SK-N-SH (cell line): ENCODE data around the gene SOX10. TPM values are rescaled to one million over a fixed set of nuclear protein-coding genes. Genes with fewer than 3 reads are reported as not detected.

ENCODE experiments used
- CTCF ChIA-PET: fragments of 300-600, 350-600 bp; formaldehyde crosslinking; extraction: SDS; loops from one replicate; lab custom pipeline; 2021; lab: Yijun Ruan, JAX
- POLR2A ChIA-PET: fragments of 350-600 bp; sonication (Branson Sonifier 250); formaldehyde crosslinking; extraction: SDS; loops from one replicate; lab custom pipeline; 2020; ENCODE audit warnings: antibody characterized with exemption, inconsistent platforms; lab: Yijun Ruan, JAX
- DNase-seq: peaks from one replicate; pipeline ENCODE4 v3.0.0; 2012
- H2AFZ ChIP-seq: fragments of 200-600 bp; sonication (generic); 2 replicates; pipeline ENCODE4 v1.8.1; 2016; ENCODE audit warnings: antibody characterized with exemption, mild to moderate bottlenecking, low read depth
- H3F3A ChIP-seq: fragments of 200-600 bp; sonication (generic); replicated peaks from 2 replicates; pipeline ENCODE3; 2016; ENCODE audit warnings: antibody characterized with exemption, mild to moderate bottlenecking; ENCODE audit not compliant: insufficient read depth
- H3K27ac ChIP-seq, 2 experiments: fragments of 200-500 bp in 1 of 2; fragments of 200-600 bp in 1 of 2; sonication (Bioruptor generic) in 1 of 2; sonication (generic), shearing (Covaris generic) in 1 of 2; 2 replicates each; pipeline versions ENCODE4 v1.5.1 to v1.6.1; 2014 to 2016; ENCODE audit warnings: low read depth in 2 of 2, inconsistent platforms in 1 of 2, low read length in 1 of 2, mild to moderate bottlenecking in 1 of 2, mixed read lengths in 1 of 2
- H3K27me3 ChIP-seq: fragments of 200-600 bp; sonication (generic), shearing (Covaris generic); 2 replicates; pipeline ENCODE4 v1.6.1; 2016; ENCODE audit warnings: mixed run types; ENCODE audit not compliant: insufficient read depth
- H3K36me3 ChIP-seq, 2 experiments: fragments of 200-500 bp in 1 of 2; fragments of 200-600 bp in 1 of 2; sonication (Bioruptor generic) in 1 of 2; sonication (generic) in 1 of 2; replicated peaks in 1 of 2; 2 replicates each; pipeline versions ENCODE3 to v1.5.1; 2014 to 2016; ENCODE audit warnings: low read length in 1 of 2, mild to moderate bottlenecking in 1 of 2; ENCODE audit not compliant: insufficient read depth in 2 of 2, control insufficient read depth in 1 of 2
- H3K4me1 ChIP-seq, 2 experiments: fragments of 200-500 bp in 1 of 2; fragments of 200-600 bp in 1 of 2; sonication (Bioruptor generic) in 1 of 2; sonication (generic), shearing (Covaris generic) in 1 of 2; 2 replicates each; pipeline versions ENCODE4 v1.5.1 to v1.6.1; 2014 to 2016; ENCODE audit warnings: low read depth in 1 of 2, low read length in 1 of 2, mixed run types in 1 of 2; ENCODE audit not compliant: insufficient read depth in 2 of 2, control insufficient read depth in 1 of 2
- H3K4me2 ChIP-seq: fragments of 200-600 bp; sonication (generic), shearing (Covaris generic); 2 replicates; pipeline ENCODE4 v1.6.1; 2017; ENCODE audit warnings: mixed run types
- H3K4me3 ChIP-seq, 2 experiments: fragments of 200-500 bp in 1 of 2; fragments of 200-600 bp in 1 of 2; sonication (Bioruptor generic) in 1 of 2; sonication (generic), shearing (Covaris generic) in 1 of 2; 2 replicates each; pipeline versions ENCODE4 v1.5.1 to v1.8.1; 2014 to 2016; ENCODE audit warnings: low read depth in 2 of 2, inconsistent platforms in 1 of 2, low read length in 1 of 2, mild to moderate bottlenecking in 1 of 2, mixed read lengths in 1 of 2, moderate library complexity in 1 of 2
- H3K79me2 ChIP-seq: fragments of 200-600 bp; sonication (generic); 2 replicates; pipeline ENCODE4 v1.8.1; 2017; ENCODE audit warnings: mild to moderate bottlenecking; ENCODE audit not compliant: insufficient read depth
- H3K9ac ChIP-seq: fragments of 200-600 bp; sonication (generic); 2 replicates; pipeline ENCODE4 v1.6.1; 2017; ENCODE audit warnings: mixed run types
- H3K9me2 ChIP-seq: fragments of 200-600 bp; sonication (generic); 2 replicates; pipeline ENCODE4 v1.6.1; 2017; ENCODE audit warnings: mixed run types
- H3K9me3 ChIP-seq: fragments of 200-600 bp; sonication (generic); 2 replicates; pipeline ENCODE4 v1.6.1; 2017; ENCODE audit warnings: mixed run types, mild to moderate bottlenecking, moderate library complexity
- H4K20me1 ChIP-seq: fragments of 200-600 bp; sonication (generic); 2 replicates; pipeline ENCODE4 v1.6.1; 2017; ENCODE audit warnings: mild to moderate bottlenecking, mixed run types; ENCODE audit not compliant: insufficient read depth
- ELF1 ChIP-seq: IDR thresholded peaks from 2 replicates; pipeline ENCODE4 v1.4.0; 2012
- FOXJ3 ChIP-seq: sonication (generic); formaldehyde crosslinking; IDR thresholded peaks from 2 replicates; pipeline ENCODE4 v1.5.1; 2020; ENCODE audit warnings: mild to moderate bottlenecking, missing genetic modification reagents
- MEF2A ChIP-seq: IDR thresholded peaks from 2 replicates; pipeline ENCODE4 v1.4.0; 2012; ENCODE audit warnings: low read depth, borderline replicate concordance
- MXI1 ChIP-seq: IDR thresholded peaks from 2 replicates; pipeline ENCODE4 v1.6.1; 2012; ENCODE audit warnings: mild to moderate bottlenecking, low read depth, low read length, improper control_type of control experiment
- POLR2AphosphoS5 ChIP-seq: IDR thresholded peaks from 2 replicates; pipeline ENCODE4 v1.6.1; 2012; ENCODE audit warnings: low read depth, low read length
- RFX5 ChIP-seq: IDR thresholded peaks from 2 replicates; pipeline ENCODE4 v1.6.1; 2012; ENCODE audit warnings: mild to moderate bottlenecking, improper control_type of control experiment, low read length
- SIN3A ChIP-seq: IDR thresholded peaks from 2 replicates; pipeline ENCODE4 v1.6.1; 2012; ENCODE audit warnings: low read depth, mild to moderate bottlenecking, low read length, moderate library complexity, borderline replicate concordance
- TEAD4 ChIP-seq: IDR thresholded peaks from 2 replicates; pipeline ENCODE4 v1.4.0; 2012; ENCODE audit warnings: mild to moderate bottlenecking, borderline replicate concordance; ENCODE audit not compliant: insufficient read depth
- WGBS: methylation state at CpG from one replicate; pipeline ENCODE4 v1.1.6; 2017; ENCODE audit warnings: low lambda C conversion rate; 5-methylcytosine and 5-hydroxymethylcytosine counted together
- polyA plus RNA-seq, 3 experiments: library from polyadenylated mRNA; depleted of rRNA; stranded (reverse); fragments of >200 nt; gene quantifications; 2 replicates each; pipeline ENCODE4 v1.2.3, GENCODE V29; 2012
- TF ChIP-seq, protein P1 (sequence below): fragments of 150-350 bp; IDR thresholded peaks from 2 replicates; pipeline ENCODE4 v1.6.1; 2017; ENCODE audit warnings: antibody characterized with exemption, low read length, low read depth, borderline replicate concordance
- TF ChIP-seq, protein P2 (sequence below): IDR thresholded peaks from 2 replicates; pipeline ENCODE4 v1.4.0; 2012; ENCODE audit warnings: low read depth
- TF ChIP-seq, protein P3 (sequence below): IDR thresholded peaks from 2 replicates; pipeline ENCODE4 v1.6.1; 2012; ENCODE audit warnings: mild to moderate bottlenecking, low read depth, low read length, moderate library complexity

Gene SOX10
- polyA plus RNA-seq, 1 of the 3 experiments (the other 2 are of a cell fraction) = not detected

DNA sequence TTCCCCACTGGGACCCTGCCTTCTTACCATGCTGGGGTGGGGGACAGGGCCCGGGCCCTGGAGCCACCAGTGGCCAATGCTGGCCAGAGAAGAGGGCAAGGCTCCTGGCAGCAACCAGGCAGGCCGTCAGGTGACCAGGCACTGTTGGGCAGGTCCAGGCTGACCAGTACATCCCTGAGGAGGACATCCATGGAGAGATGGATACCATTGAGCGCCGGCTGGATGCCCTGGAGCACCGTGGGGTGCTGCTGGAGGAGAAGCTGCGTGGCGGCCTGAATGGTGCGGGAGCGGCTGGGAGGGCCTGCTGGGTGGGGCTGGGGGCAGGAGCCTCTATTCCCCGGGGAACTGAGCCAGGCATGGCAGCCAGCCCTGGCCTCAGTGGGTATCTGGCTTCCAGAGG, 52.0 kb downstream of the SOX10 start:
- DNase-seq = no peak
- CTCF ChIA-PET = interaction anchor here (1.1 to 3.5 kb wide), 5 partner anchors 8 to 115 kb away, joined by 3 to 13 read pairs (median 6); partner anchors contain the start of gene MICALL1
- H3F3A ChIP-seq = peaks cover 14% of the 10 kb centered on the region
- no peaks in the 10 kb centered on the region; the same call in 1 of the 2 replicates for H3K79me2 ChIP-seq
- no peaks in the 10 kb centered on the region for H3K27me3 ChIP-seq
- H3K4me3 ChIP-seq = no peak overlapping the region
- WGBS = 73% methylated on average over 3 of the region's 10 CpGs
- peaks cover 6 to 7% of the 10 kb centered on the region in 2 experiments; a peak in 3 of 4 replicates for H3K4me1 ChIP-seq
- peaks cover 8% of the 10 kb centered on the region; the same call in 1 of the 2 replicates for H4K20me1 ChIP-seq
- no peak for TF ChIP-seq ELF1
- TF ChIP-seq SIN3A = no peak
- no peak for TF ChIP-seq MEF2A
- no peak for TF ChIP-seq TEAD4
- TF ChIP-seq, all 33 proteins: peak for 0
- Histone ChIP-seq H2AFZ (no peak overlapping the region), H3K36me3 (peaks cover 17 to 19% of the 10 kb centered on the region in 2 experiments), H3K9ac (no peak overlapping the region), H3K4me2 (no peak overlapping the region), H3K9me2 (no peaks in the 10 kb centered on the region), H3K9me3 (no peaks in the 10 kb centered on the region), H3K27ac (no peak overlapping the region)
- POLR2A ChIA-PET = no interaction called here

DNA sequence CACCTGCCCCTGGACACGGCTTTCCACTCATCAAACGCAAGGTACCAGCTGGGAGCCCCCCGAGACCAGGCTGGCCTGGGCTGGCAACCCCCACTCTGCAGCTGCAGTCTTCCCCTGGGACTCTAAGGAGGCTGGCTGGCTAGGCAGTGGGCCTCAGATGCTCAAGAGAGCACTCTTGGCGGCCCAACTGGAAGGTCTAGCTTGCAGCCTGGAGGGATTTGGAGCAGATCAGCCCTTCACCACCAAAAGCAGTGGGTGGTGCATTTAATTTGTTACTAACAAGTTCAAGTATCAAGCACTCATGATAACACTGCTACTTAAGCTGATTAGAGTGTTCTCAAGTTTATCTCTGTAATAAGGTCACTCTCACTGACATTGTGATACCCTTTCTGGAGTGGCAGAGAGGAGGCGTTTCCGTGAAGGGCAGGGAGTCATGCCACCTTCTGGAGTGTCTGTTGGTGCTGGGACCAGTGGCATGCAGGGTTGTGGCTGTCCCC, 52.4 kb downstream of the SOX10 start:
- peaks cover 14% of the 10 kb centered on the region for H3F3A ChIP-seq
- H4K20me1 ChIP-seq = peaks cover 8% of the 10 kb centered on the region; the same call in 1 of the 2 replicates
- no peaks in the 10 kb centered on the region for H3K9me3 ChIP-seq
- no peak for TF ChIP-seq MXI1
- TF ChIP-seq, protein P1, sequence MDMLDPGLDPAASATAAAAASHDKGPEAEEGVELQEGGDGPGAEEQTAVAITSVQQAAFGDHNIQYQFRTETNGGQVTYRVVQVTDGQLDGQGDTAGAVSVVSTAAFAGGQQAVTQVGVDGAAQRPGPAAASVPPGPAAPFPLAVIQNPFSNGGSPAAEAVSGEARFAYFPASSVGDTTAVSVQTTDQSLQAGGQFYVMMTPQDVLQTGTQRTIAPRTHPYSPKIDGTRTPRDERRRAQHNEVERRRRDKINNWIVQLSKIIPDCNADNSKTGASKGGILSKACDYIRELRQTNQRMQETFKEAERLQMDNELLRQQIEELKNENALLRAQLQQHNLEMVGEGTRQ = no peak
- TF ChIP-seq TEAD4 = no peak
- TF ChIP-seq RFX5 = no peak
- TF ChIP-seq, protein P2, sequence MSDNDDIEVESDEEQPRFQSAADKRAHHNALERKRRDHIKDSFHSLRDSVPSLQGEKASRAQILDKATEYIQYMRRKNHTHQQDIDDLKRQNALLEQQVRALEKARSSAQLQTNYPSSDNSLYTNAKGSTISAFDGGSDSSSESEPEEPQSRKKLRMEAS = no peak
- TF ChIP-seq, protein P3, sequence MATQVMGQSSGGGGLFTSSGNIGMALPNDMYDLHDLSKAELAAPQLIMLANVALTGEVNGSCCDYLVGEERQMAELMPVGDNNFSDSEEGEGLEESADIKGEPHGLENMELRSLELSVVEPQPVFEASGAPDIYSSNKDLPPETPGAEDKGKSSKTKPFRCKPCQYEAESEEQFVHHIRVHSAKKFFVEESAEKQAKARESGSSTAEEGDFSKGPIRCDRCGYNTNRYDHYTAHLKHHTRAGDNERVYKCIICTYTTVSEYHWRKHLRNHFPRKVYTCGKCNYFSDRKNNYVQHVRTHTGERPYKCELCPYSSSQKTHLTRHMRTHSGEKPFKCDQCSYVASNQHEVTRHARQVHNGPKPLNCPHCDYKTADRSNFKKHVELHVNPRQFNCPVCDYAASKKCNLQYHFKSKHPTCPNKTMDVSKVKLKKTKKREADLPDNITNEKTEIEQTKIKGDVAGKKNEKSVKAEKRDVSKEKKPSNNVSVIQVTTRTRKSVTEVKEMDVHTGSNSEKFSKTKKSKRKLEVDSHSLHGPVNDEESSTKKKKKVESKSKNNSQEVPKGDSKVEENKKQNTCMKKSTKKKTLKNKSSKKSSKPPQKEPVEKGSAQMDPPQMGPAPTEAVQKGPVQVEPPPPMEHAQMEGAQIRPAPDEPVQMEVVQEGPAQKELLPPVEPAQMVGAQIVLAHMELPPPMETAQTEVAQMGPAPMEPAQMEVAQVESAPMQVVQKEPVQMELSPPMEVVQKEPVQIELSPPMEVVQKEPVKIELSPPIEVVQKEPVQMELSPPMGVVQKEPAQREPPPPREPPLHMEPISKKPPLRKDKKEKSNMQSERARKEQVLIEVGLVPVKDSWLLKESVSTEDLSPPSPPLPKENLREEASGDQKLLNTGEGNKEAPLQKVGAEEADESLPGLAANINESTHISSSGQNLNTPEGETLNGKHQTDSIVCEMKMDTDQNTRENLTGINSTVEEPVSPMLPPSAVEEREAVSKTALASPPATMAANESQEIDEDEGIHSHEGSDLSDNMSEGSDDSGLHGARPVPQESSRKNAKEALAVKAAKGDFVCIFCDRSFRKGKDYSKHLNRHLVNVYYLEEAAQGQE = no peak
- TF ChIP-seq FOXJ3 (CRISPR knock-in tag) = no peak
- no peak for TF ChIP-seq SIN3A
- TF ChIP-seq POLR2AphosphoS5 = no peak
- no peak overlapping the region for H2AFZ ChIP-seq
- H3K9ac ChIP-seq = no peak overlapping the region
- no peaks in the 10 kb centered on the region; the same call in 1 of the 2 replicates for H3K79me2 ChIP-seq
- H3K4me3 ChIP-seq = no peak overlapping the region
- peaks cover 6 to 7% of the 10 kb centered on the region in 2 experiments; a peak in 3 of 4 replicates for H3K4me1 ChIP-seq
- ChIA-PET CTCF (interaction anchor here (1.1 to 3.5 kb wide), 3 partner anchors 16 to 114 kb away, joined by 3 to 13 read pairs (median 10); partner anchors contain the start of gene MICALL1), POLR2A (no interaction called here)
- H3K36me3 ChIP-seq = peaks cover 20 to 22% of the 10 kb centered on the region in 2 experiments
- 90% methylated on average over 5 of the region's 6 CpGs for WGBS
- no peak for DNase-seq
- no peak overlapping the region for H3K4me2 ChIP-seq
- no peak overlapping the region for H3K27ac ChIP-seq
- no peaks in the 10 kb centered on the region for H3K27me3 ChIP-seq
- no peaks in the 10 kb centered on the region for H3K9me2 ChIP-seq
